Osteocyte (in vitro differentiated cells): ENCODE data around the gene SP110. TPM values are rescaled to one million over a fixed set of nuclear protein-coding genes. Genes with fewer than 3 reads are reported as not detected.

Source experiments
- DNase-seq: peaks from one replicate; pipeline ENCODE4 v3.0.0; 2021; ENCODE audit warnings: mixed read lengths; ENCODE audit not compliant: unreplicated experiment; ENCODE audit errors: extremely low spot score
- H3K27ac Mint-ChIP-seq: one replicate; pipeline ENCODE4 v1.8.0; 2021; ENCODE audit warnings: mild to moderate bottlenecking, mixed read lengths; ENCODE audit not compliant: unreplicated experiment
- H3K27me3 Mint-ChIP-seq: one replicate; pipeline ENCODE4 v1.8.0; 2021; ENCODE audit warnings: mixed read lengths; ENCODE audit not compliant: unreplicated experiment
- H3K36me3 Mint-ChIP-seq: one replicate; pipeline ENCODE4 v1.8.0; 2021; ENCODE audit warnings: mixed read lengths; ENCODE audit not compliant: unreplicated experiment
- H3K4me1 Mint-ChIP-seq: one replicate; pipeline ENCODE4 v1.8.0; 2021; ENCODE audit warnings: mixed read lengths; ENCODE audit not compliant: unreplicated experiment
- H3K4me3 Mint-ChIP-seq: one replicate; pipeline ENCODE4 v1.8.0; 2021; ENCODE audit warnings: mild to moderate bottlenecking, moderate library complexity, mixed read lengths; ENCODE audit not compliant: unreplicated experiment
- H3K9me3 Mint-ChIP-seq: one replicate; pipeline ENCODE4 v1.8.0; 2021; ENCODE audit warnings: mixed read lengths; ENCODE audit not compliant: unreplicated experiment
- CTCF ChIP-seq: fragments of 200-600 bp; sonication (generic); IDR thresholded peaks from 2 replicates; pipeline ENCODE4 v1.5.0; 2021; ENCODE audit warnings: antibody characterized with exemption, mild to moderate bottlenecking, moderate library complexity
- total RNA-seq: library from RNA; stranded (reverse); gene quantifications from 2 replicates; pipeline ENCODE4 v1.2.1, GENCODE V29; 2021

Gene SP110
- total RNA-seq, 1 donor from 2014 or later: 23.6 TPM

- TF ChIP-seq CTCF: no peak
- DNase-seq: no peak
- Mint-ChIP-seq H3K4me3 (no peak overlapping the region), H3K9me3 (no peaks in the 10 kb centered on the region), H3K27ac (no peak overlapping the region), H3K4me1 (peaks cover 24% of the 10 kb centered on the region), H3K36me3 (peaks cover 35% of the 10 kb centered on the region), H3K27me3 (no peaks in the 10 kb centered on the region)
Observed at GRCh38 chr2:230217424-230217823, 2.4 kb downstream of the SP110 start.

GRCh38 chr2:230216489-230216888, 3.3 kb downstream of the SP110 start:
- H3K4me3 Mint-ChIP-seq: no peak overlapping the region
- peaks cover 41% of the 10 kb centered on the region for H3K36me3 Mint-ChIP-seq
- DNase-seq: no peak
- no peak overlapping the region for H3K27ac Mint-ChIP-seq
- H3K27me3 Mint-ChIP-seq: no peaks in the 10 kb centered on the region
- no peaks in the 10 kb centered on the region for H3K9me3 Mint-ChIP-seq
- no peak for TF ChIP-seq CTCF
- H3K4me1 Mint-ChIP-seq: peaks cover 20% of the 10 kb centered on the region

- no peak overlapping the region for H3K4me3 Mint-ChIP-seq
- H3K27me3 Mint-ChIP-seq: no peaks in the 10 kb centered on the region
- DNase-seq: no peak
- no peaks in the 10 kb centered on the region for H3K9me3 Mint-ChIP-seq
- H3K27ac Mint-ChIP-seq: no peak overlapping the region
- peaks cover 44% of the 10 kb centered on the region for H3K36me3 Mint-ChIP-seq
- no peaks in the 10 kb centered on the region for H3K4me1 Mint-ChIP-seq
- TF ChIP-seq CTCF: no peak
Observed at GRCh38 chr2:230209422-230210051, 10.2 kb downstream of the SP110 start.

GRCh38 chr2:230208576-230208975, 11.2 kb downstream of the SP110 start:
- Mint-ChIP-seq H3K9me3 (no peaks in the 10 kb centered on the region), H3K4me3 (no peak overlapping the region), H3K27me3 (no peaks in the 10 kb centered on the region), H3K27ac (no peak overlapping the region), H3K36me3 (peaks cover 42% of the 10 kb centered on the region), H3K4me1 (no peaks in the 10 kb centered on the region)
- TF ChIP-seq CTCF: no peak
- no peak for DNase-seq

GRCh38 chr2:230205721-230206120, 14.1 kb downstream of the SP110 start:
- H3K4me1 Mint-ChIP-seq: no peaks in the 10 kb centered on the region
- H3K27ac Mint-ChIP-seq: no peak overlapping the region
- no peak for DNase-seq
- peaks cover 4% of the 10 kb centered on the region for H3K9me3 Mint-ChIP-seq
- no peak for TF ChIP-seq CTCF
- peaks cover 48% of the 10 kb centered on the region for H3K36me3 Mint-ChIP-seq
- H3K27me3 Mint-ChIP-seq: no peaks in the 10 kb centered on the region
- H3K4me3 Mint-ChIP-seq: no peak overlapping the region
